Measurements from ENCODE around the gene BLNK.

Gene BLNK

DNA sequence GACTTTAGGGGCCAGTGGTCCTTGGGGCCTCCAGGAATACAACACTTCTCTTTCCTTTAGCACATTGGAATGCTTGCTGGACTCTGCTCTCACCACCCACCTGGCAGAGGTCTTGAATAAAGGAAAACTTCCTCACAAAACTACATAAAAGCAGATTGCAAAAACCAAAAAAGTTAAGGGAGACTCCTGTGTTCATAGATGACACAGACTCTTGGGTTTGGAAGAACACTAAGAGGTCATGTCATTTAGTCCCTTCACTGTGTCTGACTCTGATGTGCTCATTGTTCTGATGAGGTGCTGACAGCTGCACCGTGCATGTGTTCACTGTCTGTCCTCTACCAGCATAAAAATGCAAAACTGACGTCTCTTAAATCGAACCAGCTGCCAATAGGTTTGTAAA is 11.4 kb downstream of the BLNK start:
- DNase-seq = peak; percentile 55

DNA sequence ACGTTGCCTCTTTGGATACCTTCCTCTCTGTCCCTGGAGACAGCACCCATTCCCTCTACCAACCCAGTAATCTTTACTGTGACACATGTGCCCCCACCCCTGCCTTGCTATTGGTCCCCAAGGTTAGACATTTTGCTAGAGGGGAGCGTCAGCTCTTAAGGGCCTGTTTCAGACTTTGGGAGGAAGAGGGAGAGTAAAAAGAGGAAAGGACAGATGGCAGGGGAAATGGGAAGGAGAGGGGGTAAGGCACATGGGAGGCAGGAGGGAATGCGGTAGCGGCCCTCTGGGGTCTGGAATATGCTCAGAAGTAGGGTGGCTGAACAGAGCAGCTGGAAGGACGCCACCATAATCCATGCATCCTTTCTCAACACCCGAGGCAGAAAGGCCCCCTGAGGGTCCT is 12.2 kb downstream of the BLNK start:
- no peak for DNase-seq

DNA sequence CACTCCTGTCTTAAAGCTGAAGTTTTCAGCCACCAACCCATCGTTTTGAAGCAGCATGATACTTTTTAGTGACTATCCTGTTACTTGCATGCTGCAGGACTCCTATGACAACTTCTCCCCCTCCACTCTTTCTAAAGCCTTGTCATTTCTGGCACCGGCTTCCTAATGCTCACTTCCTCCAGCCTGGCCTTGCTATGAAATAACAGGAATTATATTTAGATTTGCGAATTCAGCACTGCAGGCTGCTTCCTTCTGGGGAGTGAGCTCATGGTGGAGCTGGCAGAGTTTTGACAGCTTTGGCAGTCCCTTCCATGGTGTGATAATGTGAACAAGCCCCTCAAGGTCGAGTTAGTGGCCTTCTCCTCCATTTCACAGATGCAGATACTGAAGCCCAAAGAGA is 13.4 kb downstream of the BLNK start:
- peak; percentile 83 for DNase-seq

DNA sequence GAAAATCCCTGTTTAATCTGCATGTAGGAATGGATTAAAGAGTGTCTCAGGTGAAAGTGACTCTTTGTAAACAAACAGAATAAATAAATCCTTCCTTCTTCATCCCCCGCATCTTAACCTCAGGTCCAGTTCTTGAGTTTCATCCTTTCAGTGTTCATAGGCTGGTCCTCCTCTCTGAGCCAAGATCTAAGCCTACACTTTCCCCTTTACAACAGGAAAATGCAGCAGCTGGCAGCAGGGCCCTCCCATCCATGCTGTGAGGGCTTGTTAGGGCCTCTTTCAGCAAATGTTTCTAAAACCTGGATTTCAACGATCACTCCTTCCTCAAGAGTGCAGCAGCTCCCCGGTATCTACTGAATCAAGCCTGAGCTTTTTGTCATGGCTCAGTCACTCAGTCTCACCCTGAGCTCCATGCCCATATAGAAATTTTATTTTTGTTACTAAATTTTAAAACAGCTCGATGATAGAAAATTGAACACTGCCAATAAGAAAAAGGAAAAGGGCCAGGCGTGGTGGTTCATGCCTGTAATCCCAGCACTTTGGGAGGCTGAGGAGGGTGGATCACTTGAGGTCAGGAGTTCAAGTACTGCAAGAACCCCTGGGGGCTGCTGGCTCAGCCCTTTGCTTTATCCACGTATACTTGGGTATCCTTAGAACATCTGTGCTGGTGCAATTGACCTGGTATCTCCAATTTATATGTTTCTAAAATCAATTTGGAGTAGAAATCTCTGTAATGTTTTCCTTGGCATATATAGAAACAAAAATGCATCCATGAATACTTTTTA is 15.6 kb downstream of the BLNK start:
- no peak for DNase-seq

DNA sequence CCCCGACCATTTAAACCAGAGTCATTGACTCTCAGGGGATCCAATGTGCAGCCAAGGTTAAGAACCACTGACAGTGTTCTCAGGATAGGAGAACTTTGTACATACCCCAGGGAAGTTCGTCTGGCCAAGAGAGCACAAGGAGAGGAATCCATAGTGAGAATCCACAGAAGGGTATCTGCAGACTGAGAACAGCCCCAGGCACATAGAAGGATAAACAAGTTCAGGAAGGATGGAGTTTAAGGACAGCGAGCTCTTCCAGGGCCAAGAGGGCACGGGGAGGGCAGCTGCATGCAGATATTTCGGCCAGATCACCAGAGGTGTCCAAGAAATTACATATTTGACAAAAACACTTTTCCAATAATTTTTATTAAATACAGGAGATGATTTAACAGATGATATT is 16.4 kb downstream of the BLNK start:
- DNase-seq = no peak

DNA sequence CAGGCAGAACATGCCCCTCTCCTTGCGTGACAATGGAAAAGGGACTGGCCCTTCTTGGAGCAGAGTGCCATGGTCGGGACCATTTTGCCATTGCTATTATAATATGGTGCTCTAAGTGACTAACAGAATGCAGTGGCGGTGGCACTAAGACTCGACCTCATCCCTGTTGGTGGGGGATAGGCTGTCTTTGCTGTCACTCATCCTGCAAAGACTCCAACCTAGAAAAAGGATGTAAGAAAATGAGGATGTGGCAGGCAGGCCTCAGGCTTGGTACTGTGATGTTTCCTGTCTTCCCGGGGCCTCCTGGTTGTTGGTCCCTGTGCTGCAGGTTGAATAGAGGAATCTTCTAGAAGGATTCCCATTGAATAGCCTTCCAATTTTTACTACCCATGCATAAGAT is 18.6 kb downstream of the BLNK start:
- no peak for DNase-seq

DNA sequence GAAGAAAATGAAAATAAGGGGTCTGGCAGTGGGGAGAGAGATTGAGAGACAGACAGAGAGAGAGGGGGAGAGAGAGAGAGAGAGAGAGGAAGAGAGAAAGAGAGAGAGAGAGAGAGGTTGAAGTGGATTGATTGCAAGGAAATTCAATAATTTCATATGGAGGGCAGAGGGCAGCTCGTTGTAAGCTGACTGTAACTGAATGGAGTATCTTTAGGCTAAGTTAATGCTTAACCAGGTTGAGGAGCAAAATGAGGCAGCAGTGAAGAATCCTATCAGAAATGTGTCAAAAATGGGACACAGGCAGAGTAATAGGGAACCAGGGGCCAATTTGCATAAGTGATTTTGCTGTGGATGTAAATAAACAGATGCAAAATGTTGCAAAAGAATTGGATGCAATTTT is 21.0 kb downstream of the BLNK start:
- DNase-seq = no peak

DNA sequence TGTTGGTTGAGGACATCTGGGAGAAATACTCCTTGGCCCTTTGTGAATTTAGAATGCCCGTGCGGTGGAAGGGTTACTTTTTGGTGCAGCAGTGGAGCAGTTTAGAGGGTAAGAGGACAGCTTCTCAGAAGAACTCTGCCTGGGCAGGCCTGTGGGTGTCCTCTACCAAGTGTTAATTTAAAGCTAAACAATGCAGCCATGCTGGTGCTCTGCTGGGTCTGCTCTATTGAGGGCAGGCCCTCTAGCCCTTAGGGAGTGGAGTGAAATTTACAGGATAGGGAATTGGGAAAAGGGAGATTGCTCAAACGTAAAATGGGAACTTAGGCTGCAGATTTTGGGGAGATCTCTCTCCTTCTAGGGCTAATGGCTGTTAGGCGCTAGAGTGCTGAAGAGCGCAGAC is 22.1 kb downstream of the BLNK start:
- DNase-seq = no peak

DNA sequence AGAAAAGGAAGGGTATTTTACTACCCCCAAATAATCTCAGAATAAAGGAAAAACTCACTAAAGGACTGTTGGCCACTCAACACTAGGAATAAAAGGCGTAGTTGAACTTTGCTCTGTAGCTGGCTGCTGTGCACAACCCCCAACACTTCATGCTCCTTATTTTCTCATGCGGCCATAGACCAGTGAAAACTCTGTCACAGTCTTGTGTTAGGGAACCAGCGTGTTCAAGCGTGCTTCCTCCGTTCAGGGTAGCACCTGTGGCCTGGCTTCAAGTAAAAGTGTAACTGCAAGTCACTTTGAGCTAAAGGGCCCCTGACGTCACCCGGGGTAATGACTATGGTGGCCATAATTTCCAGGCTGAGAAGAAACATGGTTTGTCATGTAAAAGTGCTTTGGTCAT is 27.0 kb downstream of the BLNK start:
- DNase-seq = no peak

DNA sequence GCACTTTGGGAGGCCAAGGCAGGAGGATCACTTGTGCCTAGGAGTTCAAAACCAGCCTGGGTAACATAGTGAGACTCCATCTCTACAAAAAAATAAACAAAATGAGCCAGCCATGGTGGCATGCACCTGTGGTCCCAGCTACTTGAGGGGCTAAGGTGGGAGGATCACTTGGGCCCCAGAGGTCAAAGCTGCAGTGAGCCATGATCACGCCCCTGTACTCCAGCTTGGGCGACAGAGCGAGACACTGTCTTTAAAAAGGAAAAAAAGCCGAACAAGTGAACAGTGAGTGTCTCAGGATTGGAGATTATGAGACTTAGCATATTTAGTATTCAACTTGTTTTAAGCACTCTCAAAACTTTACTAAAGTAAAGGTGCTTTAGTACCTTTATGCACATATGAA is 28.1 kb downstream of the BLNK start:
- no peak for DNase-seq

DNA sequence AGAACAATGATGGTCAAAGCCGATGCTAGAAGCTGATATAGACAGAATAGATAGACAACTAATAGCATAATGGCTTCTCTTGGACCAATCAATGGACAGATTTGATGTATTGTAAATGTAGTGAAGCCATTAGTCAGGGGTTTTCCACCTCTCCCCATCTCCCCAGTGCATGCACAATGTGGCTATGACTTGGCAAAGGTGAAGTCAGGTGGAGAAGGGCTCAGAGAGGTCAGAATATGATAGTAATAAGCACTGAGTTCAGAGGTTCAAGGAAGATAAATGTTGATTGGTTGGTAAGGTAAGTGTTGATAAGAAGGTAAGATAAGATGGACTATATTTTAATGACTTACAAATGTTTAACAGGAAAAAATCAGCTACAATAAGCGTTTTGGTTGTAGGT is 28.5 kb downstream of the BLNK start:
- no peak for DNase-seq

DNA sequence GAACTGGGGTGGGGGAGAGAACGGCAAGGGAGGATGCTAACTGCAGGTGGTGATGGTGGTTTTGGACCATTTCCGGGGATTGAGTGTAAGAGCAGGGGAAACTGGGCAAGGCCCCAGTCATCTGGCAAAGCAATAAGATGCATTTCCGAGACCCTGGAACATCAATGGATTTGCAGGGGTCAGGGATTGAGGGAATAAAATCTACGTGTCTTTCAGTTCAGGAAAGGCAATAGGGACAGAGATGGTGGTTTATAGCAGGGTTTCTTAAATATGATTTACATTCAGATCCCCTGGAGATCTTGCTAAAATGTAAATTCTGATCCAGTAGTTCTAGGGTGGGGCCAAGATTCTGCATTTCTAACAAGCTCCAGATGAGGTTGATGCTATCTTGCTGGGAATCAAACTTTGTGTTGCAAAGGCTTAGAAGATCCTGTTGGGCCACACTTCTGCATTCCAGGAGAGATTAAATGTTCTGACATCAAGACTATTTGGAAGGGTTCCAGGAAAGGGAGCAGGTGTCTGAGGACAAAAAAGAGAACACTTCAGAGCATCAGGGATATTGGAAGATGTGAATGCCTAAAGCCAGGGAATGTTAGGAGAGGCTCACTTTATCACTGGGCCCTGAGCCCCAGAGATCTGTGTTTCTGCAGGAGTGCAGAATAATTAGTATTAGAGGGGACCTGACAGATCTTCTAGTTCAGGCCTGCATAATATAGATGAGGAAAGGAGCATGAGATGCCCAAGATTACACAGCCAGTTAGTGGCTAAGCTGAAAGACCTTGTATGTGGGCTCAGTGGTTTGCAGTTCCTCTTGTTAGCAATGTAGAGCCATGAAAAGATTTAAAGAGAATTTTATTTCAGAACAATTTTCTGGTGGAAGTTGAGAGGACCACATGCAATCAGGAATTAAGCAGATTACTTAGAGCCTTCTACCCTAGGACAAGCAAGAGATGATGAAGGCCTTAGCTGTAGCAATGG is 32.4 kb downstream of the BLNK start:
- no peak for DNase-seq

DNA sequence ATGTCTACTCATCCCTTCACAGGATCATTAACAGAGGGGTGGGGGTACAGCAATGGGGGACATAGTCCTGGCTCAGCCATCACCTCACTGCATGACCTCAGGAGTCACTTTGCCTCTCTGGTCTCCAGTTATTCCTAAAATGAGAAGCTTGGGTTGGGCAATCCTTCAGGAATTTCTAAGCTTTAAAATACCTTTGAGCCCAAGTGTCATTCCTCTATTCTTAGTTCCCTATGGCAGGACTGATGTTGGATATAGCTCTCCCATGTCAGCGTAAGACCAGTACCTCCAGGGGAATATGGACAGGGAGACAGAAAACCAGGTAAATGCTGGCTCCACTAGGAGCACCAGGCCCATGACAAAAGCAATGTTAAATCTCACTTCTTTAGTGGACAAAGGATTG is 34.5 kb downstream of the BLNK start:
- no peak for DNase-seq

DNA sequence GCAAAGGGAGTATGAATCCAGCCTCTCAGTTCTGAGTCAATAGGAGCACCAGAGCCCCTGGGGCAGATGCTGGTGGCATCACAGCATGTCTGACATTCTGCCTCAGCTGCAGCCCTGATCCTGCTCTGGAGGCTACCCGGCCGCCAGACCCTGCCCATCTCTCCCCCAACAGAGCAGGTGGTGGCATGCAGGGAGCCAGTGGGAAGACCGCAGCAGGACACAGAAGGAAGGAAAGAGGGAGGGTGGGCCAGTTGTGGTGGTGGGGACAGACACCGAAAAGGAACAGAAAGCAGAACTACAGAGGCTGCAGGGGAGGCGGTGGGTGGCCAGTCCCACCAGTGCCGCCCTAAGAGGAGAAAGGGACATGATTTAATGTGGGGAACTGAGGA is 35.3 kb downstream of the BLNK start:
- DNase-seq = no peak

DNA sequence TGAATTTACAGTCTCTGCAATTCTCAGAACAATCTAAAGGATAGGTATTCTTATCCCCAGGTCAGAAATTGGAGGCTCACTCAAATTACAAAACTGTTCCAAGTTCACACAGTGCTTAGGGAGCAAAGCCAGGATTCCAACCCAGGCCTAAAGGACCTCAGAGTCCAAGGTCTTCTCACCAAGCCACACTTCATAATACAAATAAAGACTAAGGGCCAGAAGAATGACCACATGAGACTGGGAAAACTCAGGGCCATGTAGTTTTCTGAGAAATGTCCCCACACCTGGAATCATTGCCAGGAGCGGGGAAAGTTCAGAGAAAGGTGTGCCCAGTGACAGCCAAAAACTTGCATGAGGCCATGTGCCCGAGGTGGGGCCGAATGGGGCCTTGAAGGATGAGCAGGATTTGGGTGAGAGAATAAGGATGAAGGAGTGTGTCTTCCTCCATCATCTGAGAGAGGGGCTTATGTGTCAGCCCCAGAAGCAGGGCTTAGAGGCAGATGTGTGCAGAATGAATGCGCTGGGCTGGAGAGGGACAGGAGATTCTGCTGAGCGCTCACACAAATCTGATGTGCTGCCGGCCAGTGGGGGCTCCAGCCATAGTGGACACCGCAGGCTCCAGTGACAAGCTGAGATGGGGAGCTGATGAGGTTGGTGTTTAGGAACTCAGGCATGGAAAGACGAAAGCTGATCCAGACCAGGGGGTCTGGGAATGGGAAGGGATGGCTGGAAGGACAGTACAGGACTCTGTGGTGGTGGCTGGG is 35.9 kb downstream of the BLNK start:
- no peak for DNase-seq

DNA sequence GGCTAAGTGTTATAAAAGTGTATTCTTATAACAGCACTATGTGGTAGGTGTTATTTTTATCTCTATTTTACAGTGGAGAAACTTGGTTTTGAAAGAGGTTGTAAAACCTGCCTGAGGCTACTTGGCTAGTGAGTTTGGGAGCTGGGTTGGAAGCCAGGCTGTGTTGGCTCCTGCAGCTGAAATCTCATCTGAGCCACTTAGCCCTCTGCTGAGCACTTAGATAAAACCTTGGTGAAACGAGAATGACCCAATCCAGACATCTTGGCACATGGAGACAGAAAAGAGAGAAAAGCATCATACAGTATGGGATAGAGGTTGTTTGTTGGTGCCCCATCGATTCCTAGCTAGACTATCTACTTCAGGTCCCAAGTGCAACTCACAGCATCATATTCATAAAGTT is 37.4 kb downstream of the BLNK start:
- DNase-seq = no peak

DNA sequence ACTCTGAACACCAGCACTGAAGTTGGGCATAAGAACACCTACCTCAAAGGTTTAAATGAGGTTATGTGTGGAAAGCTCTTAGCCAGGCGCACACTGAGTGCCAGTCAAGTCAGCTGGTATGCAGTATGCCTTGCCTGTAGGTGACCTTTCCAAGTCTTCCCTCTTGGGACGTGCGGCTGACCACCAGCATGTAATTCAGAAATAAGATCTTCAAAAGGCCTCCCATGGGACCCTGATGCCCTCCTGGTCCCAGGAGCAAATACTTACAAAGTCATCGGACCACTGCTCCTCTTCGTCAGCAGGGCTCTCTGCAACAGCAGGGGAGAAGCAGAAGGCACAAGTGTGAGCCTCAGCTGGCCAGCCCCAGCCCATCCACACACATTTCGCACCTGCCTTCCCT is 40.8 kb downstream of the BLNK start:
- no peak for DNase-seq

DNA sequence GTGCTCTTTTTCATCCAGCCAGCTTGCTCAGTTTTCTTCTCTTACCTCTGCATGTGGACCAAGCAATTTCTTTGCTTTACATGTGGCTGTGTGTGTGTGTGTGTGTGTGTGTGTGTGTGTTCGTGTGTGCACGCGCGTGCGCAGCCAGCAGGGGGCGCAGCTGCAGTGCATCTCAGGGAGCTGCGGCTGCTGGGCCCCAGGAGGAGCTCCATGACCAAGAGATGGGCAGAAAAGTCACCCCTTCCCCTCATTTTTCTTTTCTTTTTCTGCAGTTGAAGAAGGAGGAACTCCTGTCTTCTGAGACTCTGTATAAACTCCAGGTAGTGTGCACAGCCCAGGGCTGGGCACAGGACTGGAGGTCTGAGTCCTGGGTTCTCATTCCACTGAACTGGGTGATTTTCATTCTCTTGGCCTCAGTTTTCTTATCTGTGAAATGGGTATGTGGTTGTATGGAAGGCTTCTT is 41.8 kb downstream of the BLNK start:
- peak; percentile 79 for DNase-seq

DNA sequence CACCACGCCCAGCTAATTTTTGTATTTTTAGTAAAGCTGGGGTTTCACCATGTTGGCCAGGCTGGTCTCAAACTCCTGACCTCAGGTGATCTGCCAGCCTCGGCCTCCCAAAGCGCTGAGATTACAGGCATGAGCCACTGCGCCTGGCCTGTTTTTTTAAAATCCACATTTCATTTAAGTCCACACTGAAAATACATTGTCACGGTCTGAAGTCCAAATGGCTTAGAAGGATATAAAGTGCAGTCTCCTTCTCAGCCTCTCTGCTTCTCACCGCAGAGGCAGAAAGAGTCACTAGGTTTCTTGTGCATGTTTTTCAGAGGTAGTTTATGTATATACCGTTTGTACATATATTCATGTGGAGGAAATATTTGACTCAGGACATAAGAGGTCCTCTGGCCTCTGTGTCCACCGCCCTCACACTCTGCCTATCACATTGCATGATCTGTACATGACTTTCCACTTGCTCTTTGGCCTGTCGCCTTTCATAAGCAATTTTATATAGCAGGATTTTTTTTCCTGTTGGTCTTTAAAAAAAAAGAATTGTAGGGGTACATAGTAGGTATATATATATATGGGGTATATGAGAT is 42.9 kb downstream of the BLNK start:
- no peak for DNase-seq

DNA sequence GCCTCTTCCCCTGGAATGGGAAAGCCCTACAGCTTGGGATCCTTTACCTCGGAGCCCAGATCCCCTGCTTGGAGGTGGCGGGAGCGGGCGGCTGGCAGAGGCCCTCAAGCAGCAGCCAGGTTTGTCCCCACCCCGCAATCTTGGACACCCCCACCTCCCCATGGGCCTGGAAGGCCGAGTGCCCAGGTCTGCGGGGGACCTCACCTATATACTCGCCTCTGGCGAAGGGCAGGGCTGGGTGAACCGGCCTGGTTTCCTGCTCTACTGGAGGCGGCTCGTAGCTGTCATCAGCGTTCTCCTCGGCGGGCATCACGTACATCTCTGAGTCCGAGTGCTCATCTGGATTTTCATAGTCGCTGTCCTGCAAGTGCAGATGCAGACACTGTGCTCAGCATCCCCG is 44.2 kb downstream of the BLNK start:
- DNase-seq = no peak

DNA sequence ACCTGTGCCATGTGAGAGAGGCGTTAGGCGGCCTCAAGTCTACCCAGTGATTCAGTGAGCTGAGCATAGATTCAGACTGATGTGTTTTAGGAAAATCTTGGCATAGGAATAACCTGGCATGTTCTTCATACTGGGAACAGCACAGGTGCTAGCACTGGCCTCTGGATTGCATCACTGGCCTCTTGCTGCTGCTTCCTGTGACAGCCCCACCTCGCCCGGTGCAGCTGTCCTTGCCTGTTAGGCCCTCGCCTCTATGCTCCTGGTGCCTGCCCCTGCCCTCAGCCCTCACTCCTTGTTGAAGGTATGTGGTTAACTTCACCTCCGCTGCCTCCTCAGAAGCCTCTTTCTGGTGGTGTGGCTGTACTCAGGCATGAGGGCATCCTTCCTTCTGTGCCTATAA is 46.2 kb downstream of the BLNK start:
- no peak for DNase-seq

DNA sequence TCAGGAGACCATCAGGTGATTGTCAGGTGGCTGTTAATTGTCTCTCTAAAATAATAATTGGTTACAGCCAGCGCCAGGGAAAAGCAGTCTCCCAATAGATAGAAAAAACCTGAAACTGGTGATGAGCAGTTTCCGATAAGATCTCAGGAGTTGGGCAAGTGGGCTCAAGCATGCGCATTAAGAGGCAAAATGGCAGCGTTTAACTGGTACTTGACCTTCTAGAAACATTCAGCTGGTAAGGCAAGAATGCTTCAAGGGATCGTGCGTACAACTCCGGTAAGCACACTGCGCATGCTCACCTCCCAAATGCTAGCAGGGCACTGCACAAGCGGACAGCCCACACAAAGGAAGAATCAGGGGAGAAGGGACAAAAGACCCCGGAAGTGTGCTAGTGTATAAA is 48.5 kb downstream of the BLNK start:
- DNase-seq = no peak

DNA sequence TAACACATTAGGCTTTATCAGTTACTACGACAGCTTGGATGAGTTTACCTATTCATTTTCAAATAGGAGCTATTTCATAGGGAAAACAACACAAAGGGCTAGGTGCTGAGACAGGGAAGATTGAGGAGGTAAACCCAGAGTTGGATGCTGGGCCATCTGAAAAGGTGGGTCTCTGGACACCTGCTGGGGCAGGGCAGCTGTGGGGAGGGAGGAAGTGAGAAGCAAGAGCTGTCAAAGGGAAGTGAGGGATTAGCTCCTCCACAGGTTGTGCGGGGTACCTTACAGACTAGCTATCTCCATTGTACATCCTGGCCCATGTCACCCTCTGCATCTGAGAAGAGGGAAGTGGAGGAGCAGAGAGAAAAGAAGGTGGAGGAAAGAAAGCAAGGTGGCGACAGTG is 48.9 kb downstream of the BLNK start:
- no peak for DNase-seq
